ENCODE measurements around the gene COBLL1.

Gene COBLL1

DNA sequence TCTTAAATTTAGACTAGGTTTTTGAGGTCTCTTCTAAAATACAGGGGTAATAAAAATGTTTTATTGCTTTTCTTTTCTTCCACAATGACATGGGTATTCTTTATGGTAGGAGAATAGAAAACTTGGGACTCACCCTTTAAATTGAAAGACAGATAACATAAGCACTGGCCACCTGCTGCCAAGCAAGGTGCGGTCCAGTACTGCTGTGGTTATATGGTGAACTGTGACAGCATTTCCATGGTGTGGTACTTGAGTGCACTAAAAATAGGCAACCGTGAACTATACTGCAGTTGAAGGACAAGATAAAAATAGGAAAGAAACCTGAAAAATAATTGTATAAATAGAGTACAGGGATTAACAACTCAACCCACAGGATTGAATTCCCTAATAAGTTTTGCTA lies 165.9 kb downstream of the COBLL1 start:
- no peak for DNase-seq

DNA sequence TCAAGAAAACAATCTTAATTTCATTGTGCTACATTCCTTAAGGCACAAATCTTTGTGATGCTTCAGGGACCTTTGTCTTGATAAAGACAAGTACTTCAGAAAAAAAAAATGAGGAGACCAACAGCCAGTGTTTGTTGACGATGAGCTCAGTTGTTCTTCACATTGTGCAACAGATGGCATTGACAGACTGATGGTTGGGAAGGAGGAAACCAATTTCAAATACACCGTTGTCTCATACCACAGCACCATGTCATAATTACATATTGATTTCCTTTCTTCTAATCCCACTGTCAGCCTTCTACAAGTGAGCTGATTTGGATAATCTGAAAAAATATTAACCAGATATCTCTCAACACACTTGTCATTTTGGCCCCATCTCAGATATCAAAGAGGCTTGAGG lies 166.6 kb downstream of the COBLL1 start:
- DNase-seq, result no peak

DNA sequence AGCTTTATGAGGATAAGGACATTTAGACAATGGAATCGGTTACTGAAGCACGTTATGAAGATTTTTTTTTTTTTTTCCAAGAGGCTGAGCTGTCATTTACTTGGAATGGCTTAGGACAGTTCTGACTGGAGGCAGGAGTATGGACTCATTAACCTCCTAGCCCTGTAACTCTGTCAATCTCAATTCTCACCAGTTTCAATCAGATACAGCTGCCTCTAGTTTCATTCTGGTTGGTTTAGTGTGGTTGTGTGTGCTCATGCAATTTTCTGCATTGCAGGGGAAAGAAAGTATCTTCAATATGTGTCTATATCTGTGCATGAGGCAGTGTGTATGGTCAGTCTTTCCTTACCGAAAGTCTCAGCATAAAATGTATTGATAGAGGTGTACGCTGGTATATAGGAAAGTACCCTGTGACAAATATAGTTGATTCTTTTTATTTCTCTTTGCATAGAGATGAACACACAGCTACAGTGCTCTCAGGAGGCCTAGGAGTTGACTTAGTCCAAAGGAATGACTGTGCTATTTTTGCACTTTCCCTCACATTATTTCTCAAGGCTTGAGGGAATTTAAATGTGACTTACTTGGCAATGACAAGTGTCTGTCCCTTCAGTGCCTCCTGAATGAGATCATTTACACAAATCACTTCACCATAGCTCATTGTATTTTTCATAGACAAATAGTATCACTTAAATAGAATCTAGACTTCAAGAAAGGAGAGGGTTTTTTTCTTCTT lies 169.8 kb downstream of the COBLL1 start:
- no peak for DNase-seq

DNA sequence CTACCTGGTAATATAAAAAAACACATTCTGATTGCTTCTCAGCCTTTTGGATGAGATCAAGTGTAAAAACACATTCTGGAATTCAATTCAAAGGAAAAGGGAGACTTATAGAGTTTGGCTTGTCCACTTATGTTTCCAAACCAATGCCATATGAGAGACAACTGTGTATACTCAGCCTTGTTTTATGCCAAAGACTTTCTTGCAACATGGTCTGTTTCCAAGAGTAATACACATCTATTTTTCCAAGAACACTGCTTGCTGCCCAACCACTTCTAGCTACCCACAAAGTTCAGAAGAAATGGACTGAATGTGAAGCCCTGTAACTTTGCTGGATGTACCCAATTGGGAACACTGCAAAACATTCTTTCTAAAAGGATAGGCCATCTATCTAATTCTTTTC lies 172.3 kb downstream of the COBLL1 start:
- DNase-seq, result no peak

DNA sequence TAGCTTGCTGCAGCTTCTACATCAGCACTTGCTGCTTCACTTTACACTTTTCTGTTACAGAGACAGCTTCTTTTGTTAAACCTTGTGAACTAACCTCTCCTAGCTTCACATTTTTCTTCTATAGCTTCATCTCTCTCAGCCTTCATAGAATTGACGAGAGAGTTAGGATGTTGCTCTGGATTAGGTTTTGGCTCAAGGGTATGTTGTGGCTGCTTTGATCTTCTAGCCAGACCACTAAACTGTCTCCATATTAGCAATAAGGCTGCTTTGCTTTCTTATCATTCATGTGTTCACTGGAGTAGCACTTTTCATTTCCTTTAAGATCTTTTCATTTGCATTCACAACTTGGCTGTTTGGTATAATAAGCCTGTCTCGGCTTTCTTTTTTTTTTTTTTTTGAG lies 174.1 kb downstream of the COBLL1 start:
- DNase-seq, result no peak

DNA sequence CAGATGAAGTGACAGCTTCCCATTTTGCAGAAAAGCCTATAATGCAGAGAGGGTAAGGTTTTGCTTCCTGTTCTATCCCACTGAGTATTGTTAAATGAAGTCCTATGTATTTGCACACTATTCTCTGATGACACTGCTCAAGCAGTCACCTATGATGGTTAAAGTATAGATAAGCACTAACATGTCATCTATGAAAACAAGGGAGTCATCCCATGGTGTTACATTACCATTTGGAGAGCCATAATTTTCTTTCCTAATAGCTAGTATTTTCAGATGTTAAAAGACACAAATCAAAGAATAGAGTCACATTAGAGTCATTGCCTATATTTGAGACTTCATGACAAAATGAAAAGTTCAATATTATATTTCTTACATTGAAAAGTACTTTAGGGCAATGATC lies 177.6 kb downstream of the COBLL1 start:
- no peak for DNase-seq

DNA sequence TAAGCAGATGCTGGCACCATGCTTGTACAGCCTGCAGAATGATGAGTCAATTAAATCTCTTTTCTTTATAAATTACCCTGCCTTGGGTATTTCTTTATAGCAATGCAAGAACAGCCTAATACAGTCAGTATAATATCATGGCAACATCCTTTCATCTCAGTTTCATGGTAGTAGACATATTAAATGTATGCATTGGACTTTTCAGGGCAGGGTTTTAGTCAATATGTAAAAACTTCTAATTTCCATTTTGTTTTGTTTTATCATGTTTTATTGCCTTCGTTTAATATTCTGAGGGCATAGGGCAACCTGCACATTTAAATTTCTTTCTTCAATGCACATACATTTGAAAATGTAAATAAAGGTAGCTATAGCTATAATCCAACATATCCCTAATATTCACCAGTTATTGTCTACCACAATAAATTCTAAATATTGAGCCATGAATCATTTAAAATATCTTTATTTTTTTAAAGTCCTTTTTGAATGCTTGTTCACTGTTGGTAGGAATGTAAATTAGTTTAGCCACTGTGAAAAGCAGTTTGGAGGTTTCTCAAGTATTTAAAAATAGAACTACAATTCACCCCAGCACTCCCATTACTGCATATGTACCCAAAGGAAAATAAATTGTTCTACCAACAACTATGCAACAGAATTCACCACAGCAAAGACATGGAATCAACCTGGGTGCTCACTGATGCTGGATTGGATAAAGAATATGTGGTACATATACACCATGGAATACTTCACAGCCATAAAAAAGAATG lies 178.6 kb downstream of the COBLL1 start:
- no peak for DNase-seq

DNA sequence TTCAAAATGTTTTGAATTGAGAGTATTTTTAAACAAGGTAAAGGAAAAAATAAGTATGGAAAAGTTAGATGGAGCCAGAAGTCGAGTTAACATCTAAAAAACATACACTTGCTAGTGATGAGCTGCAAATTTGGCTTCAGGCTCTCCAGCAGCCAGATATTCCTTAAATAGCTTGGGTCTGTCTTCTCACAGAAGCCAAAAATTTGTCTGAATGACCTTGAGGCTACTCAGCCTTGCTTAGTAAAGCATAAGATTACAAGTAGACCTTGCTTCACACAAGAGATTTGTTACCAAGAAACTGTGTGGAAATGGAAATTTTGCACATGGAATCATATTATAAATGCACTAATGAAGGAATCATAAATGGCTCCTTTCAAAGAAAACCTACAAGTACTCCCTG lies 179.6 kb downstream of the COBLL1 start:
- DNase-seq, result no peak

DNA sequence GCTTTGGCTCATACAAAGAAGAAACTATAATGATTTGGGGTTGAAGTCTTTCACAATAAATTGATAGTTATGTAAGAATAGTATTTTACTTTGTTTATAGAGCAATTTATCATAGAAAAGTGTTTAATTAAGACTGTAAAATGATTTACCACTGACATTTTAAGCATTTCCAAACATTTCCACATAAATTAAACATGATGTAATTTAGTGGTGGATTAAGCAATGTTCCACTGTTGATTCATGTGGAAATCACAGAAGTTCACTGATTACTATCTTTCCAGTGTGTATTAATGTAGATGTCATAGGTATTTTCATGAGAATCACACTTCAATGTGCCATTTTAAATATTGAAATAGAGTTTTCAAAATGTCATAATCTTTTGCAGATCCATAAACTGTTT lies 180.3 kb downstream of the COBLL1 start:
- DNase-seq, result no peak

DNA sequence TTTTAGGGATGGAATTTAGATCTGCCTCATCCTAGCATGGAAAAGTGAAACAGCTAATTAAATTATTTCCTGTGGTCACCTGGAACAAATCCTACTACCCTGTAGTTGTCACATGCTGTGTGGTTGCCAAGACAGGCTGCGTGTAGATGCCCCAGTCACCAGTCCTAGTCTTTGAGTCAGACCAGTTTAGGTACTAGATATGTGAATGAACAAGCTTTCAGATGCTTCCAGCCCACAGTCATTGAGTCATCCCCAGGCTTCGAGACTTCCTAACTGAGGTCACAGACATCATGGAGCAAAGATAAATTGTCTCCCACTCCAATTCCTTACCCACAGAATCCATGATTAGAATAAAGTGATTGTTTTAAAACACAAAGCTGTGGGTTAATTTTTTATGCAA lies 184.5 kb downstream of the COBLL1 start:
- DNase-seq, result no peak

DNA sequence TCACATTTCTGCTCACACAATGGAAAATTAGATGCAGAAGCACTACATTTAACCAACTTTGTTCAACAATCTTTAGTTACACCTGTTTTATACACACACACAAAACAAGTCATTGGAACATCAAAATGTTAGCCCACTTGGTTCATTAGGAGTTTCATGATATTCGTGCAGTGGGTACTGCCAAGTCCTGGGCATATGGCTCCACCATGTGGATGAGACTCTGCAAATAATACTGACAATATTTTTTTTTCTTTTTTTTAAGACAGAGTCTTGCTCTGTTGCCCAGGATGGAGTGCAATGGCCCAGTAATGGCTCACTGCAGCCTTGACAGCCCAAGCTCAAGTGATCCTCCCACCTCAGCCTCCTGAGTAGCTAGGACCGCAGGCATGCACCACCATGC lies 185.9 kb downstream of the COBLL1 start:
- no peak for DNase-seq

DNA sequence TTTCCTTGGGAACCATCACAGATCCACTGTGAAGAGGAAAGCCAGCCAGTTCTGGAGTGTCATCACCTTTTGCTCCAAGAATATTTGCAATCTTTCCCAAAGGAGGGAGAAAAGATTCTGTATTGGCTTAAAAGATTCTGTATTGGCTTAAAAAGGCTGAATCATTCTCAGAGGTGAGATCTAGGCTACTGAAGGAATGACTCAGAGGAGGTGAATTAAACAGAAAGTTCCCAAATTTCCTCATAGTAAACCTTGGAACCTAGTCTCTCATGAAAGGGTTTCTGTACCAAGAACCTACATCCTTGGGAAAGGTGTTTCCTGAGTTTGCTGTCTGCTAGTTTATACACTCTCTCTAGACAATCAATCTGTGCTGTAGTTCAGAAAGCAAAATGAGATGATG lies 186.3 kb downstream of the COBLL1 start:
- no peak for DNase-seq

DNA sequence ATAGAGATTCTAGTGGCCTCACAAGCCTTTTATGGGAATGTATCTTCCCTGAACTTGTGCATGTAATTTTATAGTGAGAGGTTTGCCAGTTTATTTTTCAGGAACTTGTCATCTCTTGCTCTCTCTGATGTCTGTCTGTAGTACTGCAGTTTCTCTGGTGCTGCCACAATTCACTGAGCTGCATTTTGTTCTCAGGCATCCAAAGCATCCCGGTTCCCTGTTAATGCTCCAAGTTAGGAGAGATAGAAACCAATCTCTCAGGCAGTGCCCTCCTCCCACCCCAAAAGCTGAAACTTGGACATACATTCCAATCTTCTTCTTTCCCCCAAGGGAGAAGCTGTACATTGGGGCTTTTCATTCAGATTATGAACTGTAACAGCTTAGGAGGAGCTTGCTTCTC lies 190.3 kb downstream of the COBLL1 start:
- no peak for DNase-seq

DNA sequence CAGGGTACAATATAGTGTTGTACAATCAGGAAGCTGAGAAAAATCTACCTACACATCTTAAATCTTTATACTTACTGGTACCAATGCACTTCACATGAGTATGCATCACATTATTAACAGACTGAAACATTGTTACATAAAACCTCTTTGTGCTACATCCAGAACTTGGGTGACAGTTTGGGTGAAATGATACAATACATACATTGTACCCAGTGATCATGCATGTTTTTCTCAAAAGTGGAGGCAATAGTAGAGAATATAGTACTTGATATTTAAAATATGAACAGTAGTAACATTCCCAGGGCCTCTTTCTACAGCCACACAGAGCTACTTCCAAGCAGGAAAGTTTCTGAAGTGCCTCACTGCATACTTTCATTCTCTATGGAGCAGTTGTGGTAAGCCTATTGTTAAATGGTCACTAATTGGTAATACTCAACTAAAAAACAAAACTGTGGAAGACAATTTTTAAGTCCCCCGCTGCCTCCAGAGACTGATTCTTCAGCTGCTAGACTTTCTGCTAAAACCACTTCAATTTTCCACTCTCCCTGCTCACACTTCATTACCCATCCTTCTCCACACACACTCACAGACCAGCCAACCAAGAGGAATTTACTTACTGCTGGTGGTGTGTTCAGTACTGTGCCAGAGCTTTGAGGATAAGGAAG lies 197.5 kb downstream of the COBLL1 start:
- DNase-seq, result no peak

DNA sequence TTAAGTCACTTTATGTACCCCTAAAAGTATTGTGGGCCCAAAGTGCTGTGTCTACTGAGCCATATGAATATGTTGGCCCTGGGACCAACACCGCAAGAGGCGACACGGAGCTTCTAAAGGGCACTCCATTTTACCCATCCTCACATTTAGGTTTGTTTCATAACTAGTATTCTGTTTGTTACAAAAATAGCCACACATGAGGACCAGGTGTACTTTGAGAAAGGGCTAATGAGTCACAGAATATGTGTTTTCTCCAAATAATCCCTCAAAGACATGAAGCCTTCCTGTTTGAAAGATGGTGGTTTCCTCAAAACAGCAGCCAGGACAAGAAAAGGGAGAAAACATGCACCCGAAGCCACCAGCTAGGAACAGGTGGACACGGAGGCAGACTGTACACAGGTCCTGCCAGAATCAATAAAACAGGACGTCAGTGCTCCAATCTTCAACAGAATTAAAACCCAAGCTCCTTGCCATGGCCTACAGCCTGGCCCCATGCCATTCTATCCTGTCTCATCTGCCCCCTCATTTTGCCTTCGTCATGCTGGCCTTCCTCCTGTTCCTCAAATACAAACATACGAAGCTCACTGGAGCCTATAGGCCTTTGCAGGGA lies 198.6 kb downstream of the COBLL1 start:
- no peak for DNase-seq

DNA sequence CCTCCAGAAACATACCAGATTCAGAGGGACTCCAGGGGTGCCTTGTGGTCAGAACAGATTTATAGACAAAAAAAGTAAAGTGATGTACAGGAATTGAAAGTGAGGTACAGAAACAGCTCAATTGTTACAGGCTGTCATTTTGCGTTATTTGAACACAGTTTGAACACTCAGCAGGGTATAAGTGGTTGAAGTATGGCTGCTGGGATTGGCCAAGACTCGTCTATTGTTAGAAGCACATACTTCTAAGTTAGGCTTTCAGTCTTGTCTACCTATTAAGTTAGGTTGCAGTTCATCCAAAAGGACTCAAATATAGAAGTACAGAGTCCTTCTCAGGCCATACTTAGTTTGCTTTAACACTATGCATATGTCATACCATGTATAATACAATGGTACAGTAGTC lies 199.4 kb downstream of the COBLL1 start:
- DNase-seq, result no peak

All from NCI-H2029 treated with DMSO at 0.1 percent for 48 hours (cell line).